Fibroblast of lung (primary cell): ENCODE data around the gene ST3GAL4.

Source experiments
- EZH2 ChIP-seq: IDR thresholded peaks from 2 replicates; pipeline ENCODE4 v1.5.1; 2012; ENCODE audit warnings: low read length, control low read depth, mild to moderate bottlenecking; ENCODE audit errors: missing control alignments
- TF ChIP-seq, protein P1 (sequence below), 2 donors: IDR thresholded peaks in 1 of 2; conservative IDR thresholded peaks in 1 of 2; 1 replicate in 1 of 2; 2 replicates in 1 of 2; pipeline ENCODE4 v1.5.1; 2011 to 2012; ENCODE audit warnings: low read length in 2 of 2, control low read depth in 1 of 2, inconsistent platforms in 1 of 2, low read depth in 1 of 2, mild to moderate bottlenecking in 1 of 2

DNA sequence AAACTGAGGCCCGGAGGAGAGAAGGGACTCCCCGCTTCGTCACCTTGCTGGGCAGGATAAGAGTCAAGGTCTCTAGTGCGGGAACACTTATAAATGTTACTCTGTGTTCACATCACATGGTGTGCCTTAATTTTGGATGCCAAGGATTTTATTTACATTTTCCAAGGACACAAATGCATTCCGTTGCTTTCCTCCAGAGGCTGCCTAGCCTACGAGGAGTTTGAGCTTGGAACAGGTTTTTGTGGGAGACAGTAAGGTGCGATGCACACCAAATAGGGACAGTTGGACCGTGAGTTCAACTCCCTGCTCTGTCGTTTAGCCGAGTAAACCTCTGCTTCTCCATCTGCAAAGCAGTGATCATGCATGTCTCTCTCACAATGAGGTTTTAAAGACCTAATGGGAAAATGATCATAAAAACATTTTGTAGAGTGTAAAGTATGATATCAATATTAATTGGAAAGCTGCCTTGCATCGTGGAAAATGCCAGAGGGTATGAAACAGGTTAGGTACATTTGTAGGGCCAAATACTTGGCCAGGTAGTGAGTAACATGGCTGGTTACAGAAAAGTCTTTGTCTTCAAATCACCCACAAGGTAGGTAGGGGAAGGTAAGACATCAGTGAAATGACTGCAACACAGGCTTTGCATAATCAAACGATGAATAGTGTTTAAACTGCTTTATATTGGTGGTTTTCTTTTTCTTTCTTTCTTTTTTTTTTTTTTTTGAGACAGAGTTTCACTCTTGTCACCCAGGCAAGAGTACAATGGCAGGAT, 61.8 kb downstream of the ST3GAL4 start:
- TF ChIP-seq, protein P1, sequence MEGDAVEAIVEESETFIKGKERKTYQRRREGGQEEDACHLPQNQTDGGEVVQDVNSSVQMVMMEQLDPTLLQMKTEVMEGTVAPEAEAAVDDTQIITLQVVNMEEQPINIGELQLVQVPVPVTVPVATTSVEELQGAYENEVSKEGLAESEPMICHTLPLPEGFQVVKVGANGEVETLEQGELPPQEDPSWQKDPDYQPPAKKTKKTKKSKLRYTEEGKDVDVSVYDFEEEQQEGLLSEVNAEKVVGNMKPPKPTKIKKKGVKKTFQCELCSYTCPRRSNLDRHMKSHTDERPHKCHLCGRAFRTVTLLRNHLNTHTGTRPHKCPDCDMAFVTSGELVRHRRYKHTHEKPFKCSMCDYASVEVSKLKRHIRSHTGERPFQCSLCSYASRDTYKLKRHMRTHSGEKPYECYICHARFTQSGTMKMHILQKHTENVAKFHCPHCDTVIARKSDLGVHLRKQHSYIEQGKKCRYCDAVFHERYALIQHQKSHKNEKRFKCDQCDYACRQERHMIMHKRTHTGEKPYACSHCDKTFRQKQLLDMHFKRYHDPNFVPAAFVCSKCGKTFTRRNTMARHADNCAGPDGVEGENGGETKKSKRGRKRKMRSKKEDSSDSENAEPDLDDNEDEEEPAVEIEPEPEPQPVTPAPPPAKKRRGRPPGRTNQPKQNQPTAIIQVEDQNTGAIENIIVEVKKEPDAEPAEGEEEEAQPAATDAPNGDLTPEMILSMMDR (conservative IDR thresholded peaks at IDR 0.05 in 1 of 2, IDR thresholded peaks at IDR 0.05 in 1 of 2; ENCODE audit: low read depth in 1 of 2, low read length in 2 of 2) = no peak
- TF ChIP-seq EZH2 = no peak
